ENCODE data around the gene INPP5K. TPM values are rescaled to one million over a fixed set of nuclear protein-coding genes. Genes with fewer than 3 reads are reported as not detected.
"Not testable (repeated sequence)": the region's sequence is repeated elsewhere in the genome, so short reads cannot be mapped to it uniquely, and the experiment has no call there.

INPP5K gene
- 38.6 TPM for total RNA-seq

DNA sequence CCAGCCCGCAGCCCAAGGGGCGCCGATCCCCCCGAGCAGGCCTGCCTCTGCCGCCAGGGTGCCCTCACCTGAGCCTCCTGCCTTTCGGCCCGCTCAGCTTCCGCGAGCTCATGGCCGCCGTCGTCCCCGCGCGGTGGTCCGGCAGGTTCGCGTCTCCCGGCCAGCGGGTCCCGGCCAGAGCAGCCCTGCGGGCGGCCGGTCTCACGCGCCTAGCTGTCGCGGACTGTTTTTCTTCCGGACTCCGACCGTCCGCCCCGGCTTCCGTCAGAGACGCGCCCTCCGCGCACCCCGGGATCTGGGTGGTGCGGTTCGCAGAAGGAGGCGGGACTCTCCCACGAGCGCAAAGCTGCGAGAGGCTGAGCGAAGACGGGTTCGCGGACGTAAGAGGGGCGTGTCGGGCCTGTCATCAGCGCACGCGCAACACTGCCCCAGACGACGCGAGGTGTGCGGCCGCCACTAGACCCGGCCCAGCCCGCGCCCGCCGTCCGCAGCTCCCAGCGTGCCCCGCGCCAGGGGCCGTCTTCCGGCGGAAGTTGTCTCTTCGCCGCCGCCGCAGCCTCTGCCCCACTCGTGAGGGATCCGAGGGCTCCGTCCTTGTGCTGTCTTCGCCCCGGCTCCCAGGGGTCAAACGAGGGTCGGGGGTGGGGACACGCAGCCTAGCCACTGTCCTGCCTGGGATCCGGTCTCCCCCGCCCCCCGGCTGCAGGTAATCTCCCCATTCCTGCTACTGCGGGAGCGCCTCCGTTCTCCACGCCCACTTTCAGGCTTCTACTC, at the start of gene INPP5K:
INPP5K (minus strand) TSS at position 225 of the 774 bp plus-strand sequence; CDS start at position 112, 113 bp downstream.
- DNase-seq (ENCODE audit: low spot score) = peak; percentile 99

DNA sequence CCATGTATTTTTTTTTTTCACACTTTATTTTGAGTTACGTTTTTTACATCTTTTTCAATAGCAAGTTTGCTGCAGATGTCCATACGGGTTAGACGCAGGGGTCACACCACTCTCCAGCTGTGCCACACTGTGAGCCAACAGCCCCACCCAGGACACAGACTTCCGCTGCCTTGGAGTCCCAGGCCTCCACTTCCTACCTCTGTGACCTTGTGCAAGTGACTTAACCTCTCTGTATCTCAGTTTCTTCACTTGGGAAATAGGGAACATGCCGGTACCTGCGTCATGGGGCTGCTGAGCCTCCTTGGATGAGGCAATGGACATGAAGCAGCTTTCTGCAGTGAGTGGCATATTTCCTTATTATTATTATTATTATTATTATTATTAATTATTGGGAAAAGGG, 49.5 kb upstream of the INPP5K start:
- no peak for DNase-seq (ENCODE audit: low spot score)

DNA sequence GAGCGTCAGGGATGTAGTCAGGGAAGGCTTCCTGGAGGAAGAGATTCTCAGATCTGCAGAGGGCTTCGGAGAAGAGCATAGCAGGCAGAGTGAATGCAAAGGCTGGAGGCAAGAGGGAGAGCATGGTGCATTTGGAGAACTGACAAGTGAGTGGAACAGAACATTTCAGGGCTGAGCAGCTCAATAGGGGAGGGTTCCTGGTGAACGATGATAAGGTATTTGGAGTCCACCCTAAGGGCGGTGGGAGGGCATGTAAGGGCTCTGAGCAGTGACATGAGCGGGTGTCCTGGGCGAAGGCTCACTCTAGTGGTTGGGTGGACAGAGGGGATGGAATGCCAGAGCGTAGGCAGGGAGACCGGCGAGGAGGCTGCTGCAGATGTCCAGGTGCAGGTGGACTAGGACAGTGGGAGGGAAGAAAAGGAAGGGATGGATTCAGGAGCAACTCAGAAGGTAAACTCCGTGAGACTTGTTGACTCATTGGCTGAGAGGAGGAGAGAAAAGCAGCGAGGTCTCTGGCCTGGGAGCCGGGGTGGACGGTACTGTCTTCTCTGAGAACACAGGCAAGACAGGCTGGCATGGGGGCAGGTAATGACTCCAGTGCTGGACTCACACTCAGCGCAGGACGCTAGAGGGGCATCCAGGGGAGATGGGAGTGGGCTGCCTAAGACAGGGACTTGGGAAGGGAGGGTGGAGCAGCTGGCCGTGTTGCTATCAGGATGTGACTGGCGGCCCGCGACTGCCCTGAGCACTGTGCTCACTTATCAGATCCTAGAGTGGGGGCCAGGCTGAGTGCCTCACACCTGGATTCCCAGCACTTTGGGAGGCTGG, 47.6 kb upstream of the INPP5K start:
- no peak for DNase-seq (ENCODE audit: low spot score)

DNA sequence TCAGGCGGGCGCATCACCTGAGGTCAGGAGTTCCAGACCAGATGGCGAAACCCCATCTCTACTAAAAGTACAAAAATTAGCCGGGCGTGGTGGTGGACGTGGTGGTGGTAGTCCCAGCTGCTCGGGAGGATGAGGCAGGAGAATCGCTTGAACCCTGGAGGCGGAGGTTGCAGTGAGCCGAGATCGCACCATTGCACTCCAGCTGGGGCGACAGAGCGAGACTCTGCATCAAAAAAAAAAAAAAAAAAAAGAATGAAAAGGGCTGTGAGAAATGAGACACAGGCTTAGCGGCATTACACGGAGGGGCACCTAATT, 47.0 kb upstream of the INPP5K start:
- not testable (repeated sequence) for DNase-seq (ENCODE audit: low spot score)

DNA sequence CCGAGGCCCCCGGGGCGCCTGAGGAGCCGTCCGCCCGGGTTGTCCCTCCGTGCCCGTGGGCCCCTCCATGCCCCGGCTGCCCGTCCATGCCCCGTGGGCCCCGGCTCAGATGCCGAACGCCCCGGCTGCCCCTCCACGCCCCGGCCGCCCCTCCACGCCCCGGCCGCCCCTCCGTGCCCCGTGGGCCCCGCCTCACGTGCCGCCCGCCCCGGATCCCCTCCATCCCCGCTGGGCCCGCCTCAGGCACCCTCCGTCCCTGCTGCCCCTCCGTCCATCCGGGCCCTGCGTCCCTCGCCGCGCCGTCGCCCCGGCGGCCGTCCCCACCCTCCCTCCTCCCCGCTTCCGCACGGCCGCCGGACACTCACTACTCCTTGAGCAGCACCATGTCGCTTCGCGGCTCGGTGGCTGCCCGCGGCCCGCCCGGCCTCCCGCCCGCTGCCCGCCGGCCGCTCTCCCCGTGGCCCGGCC, 45.8 kb upstream of the INPP5K start:
- no peak for DNase-seq (ENCODE audit: low spot score)

DNA sequence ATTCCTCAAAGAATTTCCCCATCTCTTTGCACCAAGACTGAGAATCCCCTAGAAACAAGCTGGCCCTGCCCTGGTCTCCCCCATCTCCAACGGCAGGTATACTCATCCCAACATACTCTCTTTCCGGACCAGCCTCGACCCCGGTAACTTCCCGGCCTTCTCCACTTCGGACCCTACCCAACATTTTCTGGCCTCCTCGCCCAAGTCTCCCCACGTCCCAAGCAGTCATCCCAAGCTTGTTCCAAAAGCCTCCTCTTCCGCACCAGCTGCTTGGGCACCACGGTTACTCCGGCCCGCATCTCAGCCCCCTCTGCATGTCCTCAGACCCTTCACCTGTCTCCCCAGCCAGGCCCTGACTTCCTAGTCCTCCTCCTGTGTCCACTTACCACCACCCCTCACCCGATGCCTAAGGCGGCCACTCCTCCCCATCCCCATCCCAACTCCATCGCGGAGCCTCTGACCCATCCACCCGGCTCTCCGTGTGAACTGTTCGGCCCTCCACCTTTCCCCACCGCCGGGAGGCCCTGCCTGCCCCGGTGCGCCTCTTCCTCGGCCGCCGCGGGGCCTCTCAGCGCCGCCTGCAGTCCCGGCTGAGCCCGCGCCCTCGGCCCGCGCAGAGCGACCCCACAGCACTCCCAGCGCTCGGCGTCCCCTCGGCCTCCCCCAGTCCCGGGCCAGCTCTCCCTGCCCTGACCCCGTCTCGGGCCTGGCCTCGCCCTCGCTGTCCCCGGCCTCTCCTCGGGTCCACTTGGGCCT, 45.2 kb upstream of the INPP5K start:
- no peak for DNase-seq (ENCODE audit: low spot score)

DNA sequence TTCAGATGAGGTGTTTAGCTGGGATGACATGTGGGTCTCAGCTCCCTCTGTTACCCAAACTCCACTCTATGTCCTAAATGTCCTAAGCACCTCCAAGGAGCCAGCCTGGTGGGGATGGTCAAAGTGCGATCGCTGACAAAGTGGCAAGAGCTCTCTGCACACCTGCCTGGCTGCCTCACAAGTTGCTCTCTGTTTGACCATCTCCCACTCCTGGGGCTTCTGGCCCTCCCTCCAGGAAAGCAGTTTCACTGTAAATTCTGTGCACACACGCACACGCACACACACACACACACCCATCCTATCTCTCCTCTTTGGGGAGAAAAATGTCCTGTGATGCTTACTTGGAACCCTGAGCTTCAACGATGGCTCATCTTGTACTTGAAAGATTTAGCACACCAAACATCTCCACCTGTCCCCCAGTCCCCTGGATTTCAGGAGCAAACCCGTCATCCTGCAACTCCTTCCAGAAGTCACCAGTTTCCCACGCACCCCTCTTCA, 44.5 kb upstream of the INPP5K start:
- no peak for DNase-seq (ENCODE audit: low spot score)

DNA sequence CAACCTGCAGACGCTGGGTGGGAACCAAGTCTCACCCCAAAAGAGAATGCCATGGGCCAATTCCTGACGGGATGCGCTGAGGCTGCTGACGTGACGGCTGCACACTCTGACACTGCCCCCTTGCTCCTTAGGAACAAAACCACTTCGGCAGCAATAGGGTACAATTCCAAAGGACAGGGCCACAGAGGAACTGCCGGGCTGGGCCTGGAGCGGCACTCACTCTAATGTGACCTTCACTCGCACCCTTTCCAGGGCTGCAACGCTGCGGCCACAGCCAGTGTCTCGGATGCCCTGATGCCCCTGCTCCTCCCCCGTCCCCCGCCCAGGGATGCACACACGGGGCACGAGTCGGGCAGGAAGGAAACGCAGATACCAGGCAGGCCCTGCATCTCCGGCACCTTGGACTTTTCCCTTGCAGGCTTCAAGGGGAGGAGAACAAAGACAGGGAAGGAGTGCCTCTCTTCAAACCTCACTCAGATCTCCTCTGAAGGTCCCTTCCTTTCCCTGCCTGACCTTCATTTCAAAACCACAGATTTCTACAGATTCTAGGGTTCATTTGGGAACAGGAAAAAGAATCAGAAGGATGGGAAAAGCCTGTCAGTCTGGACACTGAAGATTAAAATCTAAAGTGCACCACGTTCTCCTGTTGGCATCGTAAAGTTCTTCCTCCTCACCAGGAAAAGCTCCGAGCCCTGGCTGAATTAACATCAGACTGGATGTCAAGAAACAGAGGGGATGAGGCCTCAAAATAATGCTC, 43.9 kb upstream of the INPP5K start:
- DNase-seq (ENCODE audit: low spot score) = no peak

DNA sequence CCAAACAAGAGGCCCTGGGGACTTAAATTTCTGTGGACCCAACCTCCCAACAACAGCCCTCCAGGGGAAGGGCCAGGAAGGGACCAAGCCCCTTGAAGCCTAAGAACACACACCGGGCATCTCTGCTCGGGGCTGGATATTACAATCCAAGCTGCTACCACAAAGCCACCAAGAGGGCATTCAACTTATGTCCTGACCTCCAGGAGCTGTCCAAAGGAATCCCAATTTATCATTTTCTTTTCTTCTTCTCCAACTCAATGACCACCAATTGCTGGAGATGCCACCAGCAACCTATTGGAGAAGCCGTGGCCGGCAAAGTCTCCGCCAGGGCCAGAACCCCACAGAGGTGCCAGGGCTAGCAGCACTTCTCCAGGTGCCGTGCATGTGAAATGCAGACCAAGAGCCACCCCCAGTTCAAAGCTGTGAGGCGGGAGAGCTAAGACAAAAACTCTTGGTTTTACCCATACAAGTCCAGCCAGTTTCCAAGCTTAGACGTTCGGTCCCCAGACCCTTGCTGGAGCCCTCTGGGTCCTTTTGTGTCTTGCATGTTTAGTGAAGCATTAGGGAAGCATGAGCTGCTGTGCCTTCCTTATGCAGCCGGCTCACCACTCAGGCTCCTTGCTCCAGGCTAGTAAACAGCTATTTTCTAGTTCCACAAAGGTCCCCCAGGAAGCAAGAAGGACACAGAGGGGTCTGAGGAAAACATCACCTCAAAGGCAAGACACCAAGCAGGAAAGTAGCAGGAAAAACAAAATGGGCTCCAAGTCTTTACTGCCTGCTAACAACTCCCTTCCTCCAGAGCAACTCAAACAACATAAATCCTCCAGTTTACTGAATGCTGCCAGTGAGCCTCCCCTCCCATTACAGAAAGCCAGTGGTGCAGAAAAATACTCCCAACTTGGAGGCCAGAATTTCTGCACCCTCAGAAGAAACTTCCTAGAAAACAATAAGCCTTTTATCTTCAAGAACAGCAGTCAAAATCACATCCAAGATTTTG, 42.9 kb upstream of the INPP5K start:
- no peak for DNase-seq (ENCODE audit: low spot score)

DNA sequence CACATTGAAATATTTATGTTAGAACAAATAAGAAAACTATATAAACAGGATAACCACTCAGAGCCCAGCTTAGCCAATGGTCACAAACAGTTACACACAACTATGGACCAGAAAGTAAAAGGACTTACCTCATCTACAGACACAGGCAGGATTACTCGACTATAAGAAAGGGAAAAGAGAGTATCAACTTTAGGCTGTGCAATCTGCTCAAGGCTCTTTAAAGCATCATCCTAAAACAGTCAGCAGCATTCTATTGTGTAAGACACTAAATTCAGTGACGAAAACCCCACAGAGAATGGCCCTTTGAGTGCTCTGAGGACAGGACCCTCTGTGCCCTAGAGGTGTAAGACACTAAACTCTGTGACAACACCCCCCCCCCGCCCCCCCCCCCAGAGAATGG, 42.0 kb upstream of the INPP5K start:
- no peak for DNase-seq (ENCODE audit: low spot score)

DNA sequence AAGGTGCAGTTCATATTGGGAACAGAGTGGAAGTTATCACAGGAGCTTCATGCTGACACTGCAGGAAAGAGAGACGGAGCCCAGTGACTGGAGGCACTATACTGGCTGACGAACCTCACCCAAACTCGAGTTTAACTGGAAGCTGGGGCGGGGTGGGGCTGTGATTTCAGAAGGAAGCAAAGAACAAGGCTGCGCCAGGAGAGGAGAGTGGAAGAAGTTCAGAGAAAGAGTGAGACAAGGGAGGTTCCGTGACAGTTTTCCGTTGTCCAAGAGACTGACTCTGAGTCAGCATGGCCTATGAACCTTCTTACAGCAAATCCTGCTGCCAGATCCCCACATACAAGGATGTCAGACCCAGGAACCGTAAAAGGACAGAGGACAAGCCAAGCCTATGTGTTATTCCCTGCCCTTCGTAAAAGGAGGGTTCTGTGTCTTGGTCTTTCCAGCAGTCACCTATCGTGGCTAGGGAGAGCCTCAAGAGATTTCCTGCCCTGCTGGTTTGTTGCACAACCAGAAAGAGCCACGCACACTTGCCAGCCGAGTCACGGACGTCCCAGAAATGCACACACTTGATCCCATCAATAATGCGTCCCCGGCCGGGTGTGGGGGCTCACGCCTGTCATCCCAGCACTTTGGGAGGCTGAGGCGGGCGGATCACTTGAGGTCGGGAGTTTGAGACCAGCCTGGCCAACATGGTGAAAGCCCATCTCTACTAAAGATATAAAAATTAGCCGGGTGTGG, 41.1 kb upstream of the INPP5K start:
- peak; percentile 40 for DNase-seq (ENCODE audit: low spot score)

DNA sequence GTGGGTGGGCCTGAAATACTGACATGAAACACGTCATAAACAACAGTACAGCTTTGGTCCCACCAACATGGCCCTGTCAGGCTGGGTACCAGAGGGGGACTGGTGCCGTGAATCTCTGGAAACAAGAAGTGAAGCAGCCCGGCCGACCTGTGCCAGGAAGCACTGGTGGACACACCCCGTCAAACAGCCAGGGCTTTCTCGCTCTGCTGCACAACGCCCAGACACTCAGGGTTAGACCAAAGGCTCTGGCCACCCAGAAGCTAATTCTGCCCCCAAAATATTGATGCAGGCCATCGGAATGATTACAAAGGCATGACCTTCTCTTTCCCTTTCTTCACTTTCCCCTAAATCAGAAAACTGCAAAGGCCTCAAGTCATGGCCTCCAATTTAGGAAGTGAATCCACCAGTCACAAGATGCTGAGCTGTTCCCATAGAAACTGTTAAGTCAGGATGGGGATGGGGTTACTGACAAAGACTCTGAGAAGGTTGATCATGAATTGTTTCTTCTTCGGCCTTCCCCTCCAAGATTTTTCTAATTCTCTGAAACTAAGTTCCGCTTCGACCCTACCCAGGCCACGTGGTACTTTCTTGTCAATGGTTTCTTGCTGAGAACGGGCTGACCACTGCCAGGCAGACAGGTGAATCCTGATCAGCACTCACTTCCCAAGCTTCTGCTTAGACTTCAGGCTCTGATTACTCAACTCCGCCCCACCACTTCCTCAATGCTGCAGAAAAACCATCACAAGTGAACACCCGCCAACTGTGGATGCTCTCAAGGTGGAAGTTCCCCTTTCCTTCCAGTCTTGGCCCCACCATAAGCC, 39.4 kb upstream of the INPP5K start:
- no peak for DNase-seq (ENCODE audit: low spot score)

DNA sequence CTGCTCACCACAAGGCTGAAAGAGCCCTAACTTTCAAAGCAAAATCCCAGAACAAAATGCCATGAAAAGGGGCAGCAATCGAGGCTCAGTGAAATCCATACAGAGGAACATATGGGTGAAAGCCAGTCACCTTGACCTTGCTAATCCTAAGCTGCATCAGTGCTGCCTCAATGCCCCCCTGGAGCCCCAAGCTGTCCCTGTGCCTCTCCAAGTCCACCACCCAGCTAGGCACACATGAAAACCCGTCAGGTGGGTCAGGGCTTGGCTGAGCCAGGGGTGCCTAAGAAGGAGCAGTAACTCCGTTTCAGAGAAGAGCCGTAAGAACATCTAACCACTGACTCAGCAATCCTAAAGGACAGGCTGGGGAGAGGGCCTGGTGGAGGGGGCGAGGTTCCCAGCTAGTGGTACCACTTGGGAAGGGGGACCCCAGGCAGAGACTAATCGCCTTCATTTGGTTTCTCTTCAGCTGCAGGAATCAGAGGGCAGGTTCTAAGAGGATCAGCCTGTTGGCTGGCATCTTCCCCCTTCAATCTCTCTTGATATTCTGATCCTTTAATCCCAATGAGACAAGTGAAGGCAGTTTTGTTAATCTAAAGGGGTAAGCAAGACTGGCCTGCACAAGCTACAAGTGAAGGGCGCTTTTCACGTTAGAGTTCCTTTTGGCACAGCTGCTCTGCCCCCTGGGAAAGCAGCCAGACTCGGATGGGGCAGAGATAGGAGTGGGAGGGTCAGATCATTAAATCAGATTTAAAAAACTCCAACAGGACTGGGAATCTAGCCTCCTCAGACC, 38.5 kb upstream of the INPP5K start:
- DNase-seq (ENCODE audit: low spot score) = no peak

DNA sequence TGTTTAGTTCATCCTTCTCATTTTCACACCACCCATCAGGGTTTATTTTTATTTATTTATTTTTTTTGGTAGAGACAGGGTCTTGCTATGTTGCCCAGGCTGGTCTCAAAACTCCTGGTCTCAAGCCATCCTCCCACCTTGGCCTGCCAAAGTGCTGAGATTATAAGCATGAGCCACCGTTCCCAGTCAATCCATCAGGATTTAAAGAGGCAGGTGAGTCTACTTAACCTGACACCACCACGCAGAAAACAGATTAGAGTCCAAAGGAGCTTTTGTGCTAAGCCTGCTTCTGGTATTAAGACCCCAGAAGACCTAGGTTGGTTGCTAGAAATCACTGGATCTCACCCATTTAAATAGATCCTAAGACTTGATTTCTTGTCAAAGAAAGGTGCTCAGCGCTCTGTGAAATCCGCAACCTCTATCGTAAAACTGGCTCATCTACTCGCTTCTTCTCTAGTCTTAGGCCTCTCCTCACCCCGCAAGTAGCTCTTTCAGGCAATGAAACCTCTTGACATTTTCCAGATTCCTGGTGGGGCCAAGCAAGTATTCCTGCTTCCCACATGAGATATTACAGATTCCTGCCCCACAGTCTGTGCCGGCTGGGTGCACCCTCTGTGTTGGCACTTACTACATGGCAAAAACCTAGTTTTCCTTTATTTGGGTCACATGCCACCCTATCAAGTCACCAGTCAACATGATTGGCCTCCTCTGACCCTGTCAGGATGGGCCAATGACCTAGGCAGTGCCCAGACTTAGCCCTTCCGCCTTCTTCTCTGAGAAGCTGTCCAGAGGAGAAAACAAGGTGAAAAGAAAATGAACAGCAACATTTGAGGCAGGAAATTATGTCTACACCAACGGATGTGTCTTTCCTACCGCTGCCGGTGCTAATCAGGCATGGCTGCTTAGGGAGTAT, 37.2 kb upstream of the INPP5K start:
- DNase-seq (ENCODE audit: low spot score) = no peak

DNA sequence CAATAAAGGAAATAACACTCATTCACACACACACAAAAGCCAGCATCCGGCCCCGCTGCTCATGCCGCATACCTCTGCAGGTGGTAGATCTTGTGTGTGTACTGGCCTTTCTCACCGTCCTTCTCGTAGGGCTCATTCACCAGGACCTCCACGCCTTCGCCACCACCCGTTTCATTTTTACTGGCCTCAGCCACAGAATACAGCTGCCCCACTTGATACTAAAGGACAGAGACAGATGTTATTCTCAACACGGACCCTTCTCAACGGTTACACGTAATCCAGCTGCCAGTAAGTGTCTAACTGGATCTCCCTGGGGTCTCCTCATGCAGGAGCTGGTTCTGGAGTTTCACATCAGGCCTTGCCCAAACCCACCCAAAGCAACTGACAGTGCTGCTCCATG, 36.5 kb upstream of the INPP5K start:
- no peak for DNase-seq (ENCODE audit: low spot score)

DNA sequence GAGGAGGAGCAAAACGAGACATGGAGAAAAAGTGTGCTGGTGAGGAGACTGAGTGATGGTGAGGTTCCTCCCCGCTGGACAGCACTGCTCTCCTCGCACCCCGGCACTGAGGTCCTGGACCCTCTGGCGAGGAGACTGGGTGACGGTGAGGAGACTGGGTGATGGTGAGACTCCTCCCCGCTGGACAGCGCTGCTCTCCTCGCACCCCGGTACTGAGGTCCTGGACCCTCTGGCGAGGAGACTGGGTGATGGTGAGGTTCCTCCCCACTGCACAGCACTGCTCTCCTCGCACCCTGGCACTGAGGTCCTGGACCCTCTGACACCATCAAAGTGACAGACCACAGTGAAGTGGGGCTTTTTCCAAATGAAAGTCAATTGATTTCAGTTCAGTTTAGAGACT, 35.3 kb upstream of the INPP5K start:
- no peak for DNase-seq (ENCODE audit: low spot score)

DNA sequence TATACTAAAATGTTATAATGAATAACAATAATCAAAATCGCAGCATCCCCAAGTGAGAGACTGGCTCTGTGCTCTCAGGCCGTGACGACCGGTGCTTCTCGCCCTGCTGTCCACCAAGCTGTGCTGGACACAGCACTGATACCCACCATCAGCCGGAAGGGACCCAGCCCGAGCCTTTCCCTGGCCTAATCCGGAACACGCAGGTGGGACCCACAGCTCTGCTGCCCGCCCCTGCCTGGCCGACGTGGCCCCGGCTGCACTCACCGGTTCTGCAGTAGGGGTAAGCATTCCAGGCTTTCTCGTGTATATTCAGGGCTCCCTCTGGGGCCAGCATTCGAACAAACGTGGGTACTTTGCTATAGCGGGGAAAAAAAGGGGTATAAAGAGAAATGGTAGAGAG, 31.6 kb upstream of the INPP5K start:
- no peak for DNase-seq (ENCODE audit: low spot score)
